SK-N-MC (cell line): ENCODE results near the gene RRBP1.

ENCODE experiments used
- DNase-seq: peaks from one replicate; pipeline ENCODE4 v3.0.0-alpha.2; 2011; ENCODE audit warnings: low read depth, low spot score
- H3K27ac ChIP-seq: fragments of 200-600 bp; sonication (generic); 2 replicates; pipeline ENCODE4 v1.5.1; 2016; ENCODE audit warnings: mixed run types
- H3K36me3 ChIP-seq: fragments of 200-600 bp; sonication (generic); 2 replicates; pipeline ENCODE4 v1.6.1; 2017; ENCODE audit warnings: antibody characterized with exemption, low read length, mixed read lengths; ENCODE audit not compliant: insufficient read depth
- H3K4me3 ChIP-seq: fragments of 200-600 bp; sonication (generic); 2 replicates; pipeline ENCODE4 v1.5.1; 2016
- H3K9ac ChIP-seq: fragments of 200-600 bp; sonication (generic); 2 replicates; pipeline ENCODE4 v1.8.0; 2017; ENCODE audit warnings: mixed run types, mixed read lengths; ENCODE audit not compliant: insufficient read length
- H3K9me3 ChIP-seq: fragments of 200-600 bp; sonication (generic); 2 replicates; pipeline ENCODE4 v1.6.1; 2017; ENCODE audit warnings: low read depth, mild to moderate bottlenecking, antibody characterized with exemption, low read length, moderate library complexity, mixed read lengths
- EZH2 ChIP-seq: fragments of 200-600 bp; sonication (generic); IDR thresholded peaks from one replicate; pipeline ENCODE4 v1.6.1; 2017; ENCODE audit warnings: antibody characterized with exemption
- FOXP2 ChIP-seq: optimal IDR thresholded peaks from 2 replicates; pipeline ENCODE3; 2011; ENCODE audit warnings: mild to moderate bottlenecking, moderate library complexity; ENCODE audit not compliant: insufficient read depth; ENCODE audit errors: extremely low read length, control extremely low read depth
- POLR2AphosphoS5 ChIP-seq: IDR thresholded peaks from 2 replicates; pipeline ENCODE4 v1.6.1; 2012; ENCODE audit warnings: mild to moderate bottlenecking, low read depth, low read length, borderline replicate concordance

RRBP1 gene

GRCh38 chr20:17602493-17602892 lies 79.5 kb downstream of the RRBP1 start:
- Histone ChIP-seq H3K9me3 (no peaks in the 10 kb centered on the region), H3K4me3 (no peak overlapping the region), H3K9ac (no peak overlapping the region), H3K27ac (no peak overlapping the region), H3K36me3 (peaks cover 20% of the 10 kb centered on the region)
- no peak for DNase-seq
- TF ChIP-seq FOXP2 (no peak), EZH2 (no peak), POLR2AphosphoS5 (no peak)

DNA sequence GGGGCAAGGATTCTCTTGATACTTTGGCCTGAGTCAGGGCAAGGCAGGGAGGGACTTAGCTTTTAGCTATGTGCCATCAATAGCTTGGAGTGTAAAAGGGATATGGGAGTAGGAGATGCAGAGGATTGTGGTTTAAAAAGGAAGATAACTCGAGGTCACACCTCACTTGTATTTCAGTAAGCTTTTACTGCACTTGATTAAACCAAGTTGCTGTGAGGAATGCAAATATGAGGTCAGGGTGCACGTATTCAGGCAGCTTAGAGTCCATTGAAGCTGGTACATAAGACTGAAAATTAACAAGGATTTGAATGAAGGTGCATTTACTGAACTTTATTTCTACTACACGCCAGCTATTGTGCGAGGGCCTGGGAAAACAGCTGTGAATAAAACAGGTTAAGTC lies 80.1 kb downstream of the RRBP1 start:
- DNase-seq: no peak
- H3K36me3 ChIP-seq: peaks cover 18% of the 10 kb centered on the region
- no peak overlapping the region for H3K9ac ChIP-seq
- no peak overlapping the region for H3K27ac ChIP-seq
- TF ChIP-seq POLR2AphosphoS5 (no peak), FOXP2 (no peak), EZH2 (no peak)
- H3K9me3 ChIP-seq: no peaks in the 10 kb centered on the region
- no peak overlapping the region for H3K4me3 ChIP-seq

DNA sequence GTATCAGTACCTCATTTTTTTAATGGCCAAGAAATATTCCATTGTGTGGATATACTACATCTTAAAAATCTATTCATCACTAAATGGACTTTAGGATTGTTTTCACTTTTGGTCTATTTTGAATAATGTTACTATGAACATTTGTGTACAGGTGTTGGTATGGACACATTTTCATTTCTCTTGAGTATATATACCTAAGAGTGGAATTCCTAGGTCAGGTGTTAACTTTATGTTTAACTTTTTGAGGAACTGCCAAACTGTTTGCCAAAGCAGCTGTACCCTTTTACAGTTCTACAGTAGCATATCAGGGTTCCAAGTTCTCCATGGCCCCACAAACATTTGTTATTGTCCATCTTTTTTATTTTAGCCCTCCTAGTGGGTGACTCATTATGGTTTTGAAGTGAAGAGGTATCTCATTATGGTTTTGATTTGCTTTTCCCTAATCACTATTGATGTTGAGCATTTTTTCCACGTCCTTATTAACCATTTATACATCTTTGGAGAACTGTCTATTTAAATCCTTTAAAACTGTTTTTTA lies 84.0 kb downstream of the RRBP1 start:
- no peak overlapping the region for H3K9ac ChIP-seq
- peaks cover 17% of the 10 kb centered on the region for H3K36me3 ChIP-seq
- no peak overlapping the region for H3K27ac ChIP-seq
- no peak for TF ChIP-seq POLR2AphosphoS5
- no peak overlapping the region for H3K4me3 ChIP-seq
- no peak for DNase-seq
- H3K9me3 ChIP-seq: no peaks in the 10 kb centered on the region

- DNase-seq: no peak
- Histone ChIP-seq H3K36me3 (peaks cover 11% of the 10 kb centered on the region), H3K27ac (no peak overlapping the region), H3K9ac (no peak overlapping the region), H3K9me3 (no peaks in the 10 kb centered on the region), H3K4me3 (no peak overlapping the region)
- no peak for TF ChIP-seq POLR2AphosphoS5
- no peak for TF ChIP-seq FOXP2
- TF ChIP-seq EZH2: no peak
These were observed 86.2 kb downstream of the RRBP1 start for GRCh38 chr20:17595856-17596255.

DNA sequence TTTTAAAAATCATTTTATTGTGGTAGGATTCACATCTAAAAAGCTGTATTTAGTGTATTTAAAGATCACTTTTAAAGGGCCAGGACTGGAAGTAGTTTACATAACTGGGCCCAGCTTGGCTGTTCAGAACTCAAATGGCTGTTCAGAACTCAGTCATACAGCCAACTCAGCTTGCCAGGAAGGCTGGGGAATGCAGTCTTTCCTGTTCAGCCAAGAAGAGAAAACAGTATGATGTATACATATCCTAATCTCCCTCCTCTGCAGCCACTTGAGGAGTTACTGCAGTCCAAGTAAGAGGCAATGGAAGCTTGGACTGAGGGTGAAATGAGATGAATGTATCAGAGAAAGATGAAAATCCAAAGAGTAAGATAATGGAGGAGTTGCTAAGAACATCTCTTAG lies 87.6 kb downstream of the RRBP1 start:
- Histone ChIP-seq H3K9me3 (no peaks in the 10 kb centered on the region), H3K36me3 (peaks cover 11% of the 10 kb centered on the region), H3K9ac (no peak overlapping the region), H3K27ac (no peak overlapping the region), H3K4me3 (no peak overlapping the region)
- TF ChIP-seq EZH2: no peak
- no peak for TF ChIP-seq FOXP2
- TF ChIP-seq POLR2AphosphoS5: no peak
- DNase-seq: no peak

DNA sequence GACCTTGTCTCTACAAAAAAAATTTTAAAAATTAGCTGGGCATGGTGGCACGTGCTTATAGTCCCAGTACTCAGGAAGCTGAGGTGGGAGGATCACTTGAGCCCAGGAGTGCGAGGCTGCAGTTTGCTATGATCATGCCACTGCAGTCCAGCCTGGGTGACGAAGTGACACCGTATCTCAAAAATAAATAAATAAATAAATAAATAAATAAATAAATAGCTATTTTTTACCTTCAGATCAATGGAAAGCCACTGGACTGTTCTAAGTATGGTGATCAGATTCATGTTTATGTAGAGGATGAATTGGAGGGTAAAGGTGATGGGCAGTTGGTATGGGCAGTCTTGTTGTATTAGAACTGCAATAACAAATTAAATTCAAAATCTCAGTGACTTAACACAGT lies 88.1 kb downstream of the RRBP1 start:
- H3K36me3 ChIP-seq: peaks cover 11% of the 10 kb centered on the region
- no peak overlapping the region for H3K9ac ChIP-seq
- TF ChIP-seq EZH2 (no peak), FOXP2 (no peak), POLR2AphosphoS5 (no peak)
- no peak for DNase-seq
- no peak overlapping the region for H3K27ac ChIP-seq
- H3K4me3 ChIP-seq: no peak overlapping the region
- H3K9me3 ChIP-seq: no peaks in the 10 kb centered on the region

DNA sequence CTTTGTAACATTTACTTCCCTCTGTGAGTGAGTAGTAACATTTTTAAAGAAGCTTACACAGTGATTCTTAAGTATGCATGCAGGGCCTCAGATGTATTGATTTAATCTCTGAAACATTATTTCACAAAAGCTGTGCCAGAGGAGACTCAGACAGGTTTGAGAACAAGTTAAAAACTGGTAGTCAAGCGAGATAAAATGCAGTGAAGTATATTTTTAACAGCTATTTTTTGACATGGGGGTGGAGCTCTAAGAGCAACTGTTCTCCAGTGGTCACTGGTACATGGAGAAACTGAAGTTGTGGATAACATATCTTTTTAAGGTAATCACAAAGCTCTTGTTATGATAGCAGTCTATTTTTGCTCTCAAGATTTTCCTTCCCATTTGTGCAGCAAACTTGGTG lies 91.8 kb downstream of the RRBP1 start:
- DNase-seq: no peak
- TF ChIP-seq FOXP2 (no peak), POLR2AphosphoS5 (no peak), EZH2 (no peak)
- Histone ChIP-seq H3K9ac (peak overlapping the region; percentile 2), H3K27ac (no peak overlapping the region), H3K36me3 (no peaks in the 10 kb centered on the region), H3K4me3 (no peak overlapping the region), H3K9me3 (no peaks in the 10 kb centered on the region)

- H3K9me3 ChIP-seq: no peaks in the 10 kb centered on the region
- H3K4me3 ChIP-seq: no peak overlapping the region
- H3K27ac ChIP-seq: no peak overlapping the region
- H3K9ac ChIP-seq: no peak overlapping the region
- TF ChIP-seq FOXP2: no peak
- no peak for TF ChIP-seq EZH2
- no peak for TF ChIP-seq POLR2AphosphoS5
- no peaks in the 10 kb centered on the region for H3K36me3 ChIP-seq
- no peak for DNase-seq
These were observed 92.7 kb downstream of the RRBP1 start for GRCh38 chr20:17589161-17589834.

GRCh38 chr20:17587824-17588223 lies 94.2 kb downstream of the RRBP1 start:
- DNase-seq: no peak
- no peaks in the 10 kb centered on the region for H3K9me3 ChIP-seq
- no peak overlapping the region for H3K27ac ChIP-seq
- H3K36me3 ChIP-seq: no peaks in the 10 kb centered on the region
- H3K4me3 ChIP-seq: no peak overlapping the region
- TF ChIP-seq FOXP2 (no peak), POLR2AphosphoS5 (no peak), EZH2 (no peak)
- H3K9ac ChIP-seq: no peak overlapping the region
